ENCODE results near the gene SLC35B4. TPM values are rescaled to one million over a fixed set of nuclear protein-coding genes. Genes with fewer than 3 reads are reported as not detected.

The SLC35B4 gene
- total RNA-seq, 1 experiment from 2014 or later = 20.0 TPM

- Histone ChIP-seq H3K4me1 (ENCODE audit: insufficient read depth, low read length, poor library complexity, severe bottlenecking) (no peaks in the 10 kb centered on the region), H3K27ac (ENCODE audit: low read depth, low read length, poor library complexity, severe bottlenecking) (no peak overlapping the region), H3K27me3 (replicated peaks; ENCODE audit: insufficient read depth, low read depth, low read length, poor library complexity) (peaks cover 10% of the 10 kb centered on the region), H3K4me3 (ENCODE audit: low read depth, low read length, poor library complexity, severe bottlenecking) (no peak overlapping the region), H3K9me3 (ENCODE audit: low read depth, low read length, poor library complexity, severe bottlenecking) (no peaks in the 10 kb centered on the region), H3K36me3 (ENCODE audit: insufficient read depth, low read length, poor library complexity, severe bottlenecking) (no peaks in the 10 kb centered on the region)
- ChIA-PET CTCF (no interaction called here), POLR2A (ENCODE audit: low non-redundant PET) (no interaction called here)
- TF ChIP-seq CTCF (conservative IDR thresholded peaks at IDR 0.05; ENCODE audit: low read depth, low read length) (peak; percentile 64), EZH2 (IDR thresholded peaks at IDR 0.05; ENCODE audit: borderline replicate concordance, low read depth, low read length, poor library complexity, severe bottlenecking) (no peak)
- intact Hi-C loops (cut with micrococcal nuclease; ENCODE audit: unreplicated experiment) = no loop called here
- peak; percentile 73 for DNase-seq (ENCODE audit: low spot score)
- no TSS peak for BruUV-seq (replicated peaks)
Observed at GRCh38 chr7:134327896-134328295, 11.2 kb upstream of the SLC35B4 start.

- Histone ChIP-seq H3K4me3 (ENCODE audit: low read depth, low read length, poor library complexity, severe bottlenecking) (no peak overlapping the region), H3K27ac (ENCODE audit: low read depth, low read length, poor library complexity, severe bottlenecking) (no peak overlapping the region), H3K9me3 (ENCODE audit: low read depth, low read length, poor library complexity, severe bottlenecking) (no peaks in the 10 kb centered on the region), H3K36me3 (ENCODE audit: insufficient read depth, low read length, poor library complexity, severe bottlenecking) (no peaks in the 10 kb centered on the region), H3K4me1 (ENCODE audit: insufficient read depth, low read length, poor library complexity, severe bottlenecking) (no peaks in the 10 kb centered on the region), H3K27me3 (replicated peaks; ENCODE audit: insufficient read depth, low read depth, low read length, poor library complexity) (peaks cover 9% of the 10 kb centered on the region)
- no TSS peak for BruUV-seq (replicated peaks)
- intact Hi-C loops (cut with micrococcal nuclease; ENCODE audit: unreplicated experiment) = no loop called here
- DNase-seq (ENCODE audit: low spot score) = no peak
- ChIA-PET POLR2A (ENCODE audit: low non-redundant PET) (no interaction called here), CTCF (no interaction called here)
- no peak for TF ChIP-seq CTCF (conservative IDR thresholded peaks at IDR 0.05; ENCODE audit: low read depth, low read length)
- TF ChIP-seq EZH2 (IDR thresholded peaks at IDR 0.05; ENCODE audit: borderline replicate concordance, low read depth, low read length, poor library complexity, severe bottlenecking) = no peak
Observed at GRCh38 chr7:134324107-134324506, 7.4 kb upstream of the SLC35B4 start.

- Histone ChIP-seq H3K4me3 (ENCODE audit: low read depth, low read length, poor library complexity, severe bottlenecking) (no peak overlapping the region), H3K9me3 (ENCODE audit: low read depth, low read length, poor library complexity, severe bottlenecking) (no peaks in the 10 kb centered on the region), H3K27ac (ENCODE audit: low read depth, low read length, poor library complexity, severe bottlenecking) (no peak overlapping the region), H3K27me3 (replicated peaks; ENCODE audit: insufficient read depth, low read depth, low read length, poor library complexity) (peaks cover 8% of the 10 kb centered on the region), H3K4me1 (ENCODE audit: insufficient read depth, low read length, poor library complexity, severe bottlenecking) (no peaks in the 10 kb centered on the region), H3K36me3 (ENCODE audit: insufficient read depth, low read length, poor library complexity, severe bottlenecking) (no peaks in the 10 kb centered on the region)
- DNase-seq (ENCODE audit: low spot score) = no peak
- BruUV-seq (replicated peaks) = no TSS peak
- ChIA-PET POLR2A (ENCODE audit: low non-redundant PET) (no interaction called here), CTCF (no interaction called here)
- no peak for TF ChIP-seq EZH2 (IDR thresholded peaks at IDR 0.05; ENCODE audit: borderline replicate concordance, low read depth, low read length, poor library complexity, severe bottlenecking)
- TF ChIP-seq CTCF (conservative IDR thresholded peaks at IDR 0.05; ENCODE audit: low read depth, low read length) = no peak
- intact Hi-C loops (cut with micrococcal nuclease; ENCODE audit: unreplicated experiment) = no loop called here
Observed at GRCh38 chr7:134320201-134320600, 3.5 kb upstream of the SLC35B4 start.

Measured in A673 (cell line).